Esophagus squamous epithelium (tissue), 5 donors: Measurements from ENCODE around the gene CD8A. TPM values are rescaled to one million over a fixed set of nuclear protein-coding genes. Genes with fewer than 3 reads are reported as not detected.
A peak's percentile ranks its signal among the peaks of the same experiment; 100 is the strongest.

Source experiments
- DNase-seq: peaks from one replicate; lab custom pipeline; 2025; lab: John Stamatoyannopoulos, UW
- H3K27ac ChIP-seq, 4 donors: fragments of 200-600 bp; sonication (generic); one replicate each; pipeline ENCODE4 v1.5.1; 2016 to 2019; ENCODE audit warnings: mild to moderate bottlenecking in 1 of 4
- H3K27me3 ChIP-seq, 4 donors: fragments of 200-600 bp; sonication (generic); 1 replicate in 3 of 4; 2 replicates in 1 of 4; pipeline versions ENCODE4 v1.5.1 to v1.6.0; 2017 to 2021; ENCODE audit warnings: antibody characterized with exemption in 1 of 4
- H3K36me3 ChIP-seq, 3 donors: fragments of 200-600 bp; sonication (generic); one replicate each; pipeline ENCODE4 v1.5.1; 2016 to 2019
- H3K4me1 ChIP-seq, 3 donors: fragments of 200-600 bp; sonication (generic); one replicate each; pipeline ENCODE4 v1.5.1; 2017 to 2019
- H3K4me3 ChIP-seq, 4 donors: fragments of 200-600 bp; sonication (generic); 1 replicate in 3 of 4; 2 replicates in 1 of 4; pipeline ENCODE4 v1.5.1; 2016 to 2019; ENCODE audit warnings: mild to moderate bottlenecking in 2 of 4, moderate library complexity in 1 of 4
- H3K9me3 ChIP-seq, 3 donors: fragments of 200-600 bp; sonication (generic); one replicate each; pipeline ENCODE4 v1.5.1; 2016 to 2019
- POLR2A ChIP-seq, 4 donors: fragments of 450-650 bp; IDR thresholded peaks; one replicate each; pipeline ENCODE4 v1.6.1; 2017; ENCODE audit warnings: antibody characterized with exemption in 4 of 4, mild to moderate bottlenecking in 4 of 4, moderate library complexity in 3 of 4
- WGBS, 2 donors: methylation state at CpG; one replicate each; pipeline ENCODE4 v1.1.5; 2018; 5-methylcytosine and 5-hydroxymethylcytosine counted together
- intact Hi-C: fragments of 100-400 bp; cut with DNase I; formaldehyde crosslinking; loops from one replicate; pipeline ENCODE4 v1.15.0; 2022
- total RNA-seq, 4 donors: library from RNA; depleted of rRNA; stranded (reverse); fragments of >200 nt; gene quantifications; one replicate each; pipeline ENCODE4 v1.1.0, GENCODE V29; 2016
- TF ChIP-seq, protein P1 (sequence below), 6 experiments: fragments of 450-650 bp in 4 of 6; fragments of 200-600 bp in 2 of 6; sonication (generic) in 2 of 6; IDR thresholded peaks; one replicate each; pipeline ENCODE4 v1.5.1; 2016 to 2019; ENCODE audit warnings: antibody characterized with exemption in 6 of 6, mild to moderate bottlenecking in 4 of 6, moderate library complexity in 4 of 6
- donor health status: DM: yes; HTN: yes; CAD: no.

The CD8A gene
- total RNA-seq, 4 donors from 2014 or later: 1.6 to 6.5 (median 3.3) TPM; not detected in 1

DNA sequence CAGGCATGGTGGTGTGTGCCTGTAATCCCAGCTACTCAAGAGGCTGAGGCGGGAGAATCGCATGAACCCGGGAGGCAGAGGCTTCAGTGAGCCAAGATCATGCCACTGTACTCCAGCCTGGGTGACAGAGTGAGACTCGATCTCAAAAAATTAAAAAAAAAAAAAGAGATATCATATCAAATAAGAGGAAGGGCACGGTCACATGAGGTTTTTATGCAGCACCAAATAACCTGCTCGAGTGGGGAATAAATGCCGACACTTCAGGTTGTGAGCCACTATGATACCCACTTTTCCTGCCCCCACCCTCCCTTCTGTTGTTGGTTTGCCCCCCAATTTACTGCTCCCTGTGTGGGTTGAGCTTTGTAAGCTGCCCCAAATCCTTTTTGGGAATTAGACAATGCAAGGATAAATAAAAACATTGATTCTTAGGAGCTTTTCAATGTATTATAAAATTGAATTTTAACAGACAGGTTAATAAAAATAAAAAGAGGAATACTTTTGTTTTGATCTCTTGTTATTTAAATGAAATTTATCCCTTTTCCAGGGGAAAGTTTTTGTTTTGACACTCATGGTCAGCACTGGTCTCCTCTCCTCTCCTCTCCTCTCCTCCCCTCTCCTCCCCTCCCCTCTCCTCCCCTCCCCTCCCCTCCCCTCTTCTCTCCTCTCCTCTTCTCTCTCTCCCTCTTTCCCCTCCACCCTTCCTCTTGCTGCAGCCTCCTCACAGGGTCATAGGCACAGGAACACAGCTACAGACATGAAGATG, 41.8 kb upstream of the CD8A start:
- WGBS, 2 donors: 66 to 85% methylated on average over 7 of the region's 7 CpGs
- DNase-seq: no peak

DNA sequence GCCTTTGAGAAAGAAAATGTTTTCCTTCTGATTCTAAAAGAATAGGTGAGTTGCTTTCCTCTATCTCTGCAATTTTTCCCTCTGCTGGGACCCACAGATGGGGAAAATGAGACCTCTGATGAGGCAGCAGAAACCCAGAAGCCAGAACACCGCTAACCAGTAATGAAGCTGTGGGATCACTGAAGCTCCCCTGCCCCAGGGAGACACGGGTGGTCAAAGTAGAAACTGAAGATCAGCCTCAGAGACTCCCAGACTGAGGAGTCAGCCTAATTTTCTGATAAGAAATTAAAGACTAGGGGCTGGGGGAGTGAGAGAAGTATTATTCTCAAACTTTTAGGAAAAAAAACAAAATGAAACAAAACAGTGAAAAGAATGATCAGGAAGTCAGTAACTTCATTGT, 40.8 kb upstream of the CD8A start:
- TF ChIP-seq, protein P1, sequence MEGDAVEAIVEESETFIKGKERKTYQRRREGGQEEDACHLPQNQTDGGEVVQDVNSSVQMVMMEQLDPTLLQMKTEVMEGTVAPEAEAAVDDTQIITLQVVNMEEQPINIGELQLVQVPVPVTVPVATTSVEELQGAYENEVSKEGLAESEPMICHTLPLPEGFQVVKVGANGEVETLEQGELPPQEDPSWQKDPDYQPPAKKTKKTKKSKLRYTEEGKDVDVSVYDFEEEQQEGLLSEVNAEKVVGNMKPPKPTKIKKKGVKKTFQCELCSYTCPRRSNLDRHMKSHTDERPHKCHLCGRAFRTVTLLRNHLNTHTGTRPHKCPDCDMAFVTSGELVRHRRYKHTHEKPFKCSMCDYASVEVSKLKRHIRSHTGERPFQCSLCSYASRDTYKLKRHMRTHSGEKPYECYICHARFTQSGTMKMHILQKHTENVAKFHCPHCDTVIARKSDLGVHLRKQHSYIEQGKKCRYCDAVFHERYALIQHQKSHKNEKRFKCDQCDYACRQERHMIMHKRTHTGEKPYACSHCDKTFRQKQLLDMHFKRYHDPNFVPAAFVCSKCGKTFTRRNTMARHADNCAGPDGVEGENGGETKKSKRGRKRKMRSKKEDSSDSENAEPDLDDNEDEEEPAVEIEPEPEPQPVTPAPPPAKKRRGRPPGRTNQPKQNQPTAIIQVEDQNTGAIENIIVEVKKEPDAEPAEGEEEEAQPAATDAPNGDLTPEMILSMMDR (IDR thresholded peaks at IDR 0.05): no peak
- TF ChIP-seq POLR2A (IDR thresholded peaks at IDR 0.05): no peak
- DNase-seq: no peak
- H3K9me3 ChIP-seq: no peaks in the 10 kb centered on the region
- 57 to 72% methylated on average over 2 of the region's 2 CpGs for WGBS, 2 donors
- no peak overlapping the region for H3K27ac ChIP-seq
- no peaks in the 10 kb centered on the region for H3K36me3 ChIP-seq
- no peaks in the 10 kb centered on the region for H3K27me3 ChIP-seq
- H3K4me3 ChIP-seq: no peak overlapping the region
- intact Hi-C loops: no loop called here
- peaks cover 0 to 2% (median 0%) of the 10 kb centered on the region in 3 donors for H3K4me1 ChIP-seq

More for the DNA sequence above, 41.8 kb upstream of the CD8A start:
- no peaks in the 10 kb centered on the region for H3K36me3 ChIP-seq
- H3K9me3 ChIP-seq: no peaks in the 10 kb centered on the region
- peaks cover 0 to 9% (median 0%) of the 10 kb centered on the region in 3 donors for H3K4me1 ChIP-seq
- no peaks in the 10 kb centered on the region for H3K27me3 ChIP-seq
- TF ChIP-seq, protein P1 (IDR thresholded peaks at IDR 0.05): no peak
- TF ChIP-seq POLR2A (IDR thresholded peaks at IDR 0.05): no peak
- intact Hi-C loops: no loop called here
- H3K4me3 ChIP-seq: no peak overlapping the region
- no peak overlapping the region for H3K27ac ChIP-seq

DNA sequence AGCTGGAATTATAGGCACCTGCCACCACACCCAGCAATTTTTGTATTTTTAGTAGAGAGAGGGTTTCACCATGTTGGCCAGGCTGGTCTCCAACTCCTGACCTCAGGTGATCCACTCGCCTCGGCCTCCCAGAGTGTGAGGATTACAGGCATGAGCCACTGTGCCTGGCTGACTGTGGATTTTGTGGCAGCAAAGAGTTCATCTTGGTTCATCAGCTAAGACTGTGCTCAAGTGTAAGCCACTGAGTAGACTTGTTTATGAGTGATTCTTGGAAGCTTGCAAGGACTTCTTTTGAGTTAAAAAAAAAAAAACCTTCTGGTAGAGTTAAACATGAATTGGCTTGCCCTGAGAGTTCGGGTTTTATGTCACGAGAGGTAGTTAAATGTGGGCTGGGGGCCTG, 36.2 kb upstream of the CD8A start:
- DNase-seq: no peak
- intact Hi-C loops: no loop called here
- TF ChIP-seq, protein P1 (IDR thresholded peaks at IDR 0.05): no peak
- no peak for TF ChIP-seq POLR2A (IDR thresholded peaks at IDR 0.05)
- Histone ChIP-seq H3K27ac (no peak overlapping the region), H3K4me1 (no peaks in the 10 kb centered on the region), H3K27me3 (peaks cover 0 to 11% (median 0%) of the 10 kb centered on the region in 4 donors), H3K36me3 (no peaks in the 10 kb centered on the region), H3K4me3 (no peak overlapping the region), H3K9me3 (no peaks in the 10 kb centered on the region)
- 52 to 84% methylated on average over 2 to 4 of the region's 4 CpGs for WGBS, 2 donors

DNA sequence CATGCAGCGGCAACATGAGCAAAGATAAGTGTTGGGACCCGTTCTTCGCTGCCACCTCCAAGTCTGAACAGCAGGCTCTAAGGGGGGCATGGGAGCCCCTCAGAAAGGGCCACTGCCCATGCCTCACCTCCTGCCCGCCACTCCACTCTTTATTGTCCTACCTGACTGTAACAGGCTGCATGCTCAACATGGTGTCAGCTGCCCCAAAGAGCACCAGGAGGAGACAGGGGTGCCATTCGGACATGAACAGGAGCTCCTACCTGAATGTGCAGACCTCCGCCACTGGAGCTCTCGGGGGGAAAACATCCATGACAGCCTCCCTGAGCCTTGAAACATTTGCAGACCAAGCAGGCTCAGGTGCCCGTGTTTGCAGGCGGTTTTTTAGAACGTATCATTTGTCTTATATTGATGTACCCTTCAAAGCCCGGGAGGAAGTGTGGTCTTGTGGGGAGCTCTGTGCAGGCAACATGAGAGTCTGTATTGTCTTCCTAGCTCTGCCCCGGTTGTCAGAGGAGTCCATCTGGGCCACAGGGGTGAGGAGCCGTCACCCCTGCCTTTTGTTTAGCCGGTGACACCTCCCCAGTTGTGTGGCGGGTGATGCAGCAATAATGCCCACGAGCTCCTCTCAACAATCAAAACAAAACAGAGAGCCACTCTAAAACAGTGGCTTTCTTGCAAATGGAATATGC, 35.1 kb upstream of the CD8A start:
- 73 to 80% methylated on average over 10 to 12 of the region's 16 CpGs for WGBS, 2 donors
- Histone ChIP-seq H3K27ac (peak overlapping the region in 1 of 4 donors; percentile 23), H3K36me3 (no peaks in the 10 kb centered on the region), H3K9me3 (no peaks in the 10 kb centered on the region), H3K4me1 (peaks cover 0 to 6% (median 0%) of the 10 kb centered on the region in 3 donors), H3K4me3 (peak overlapping the region in 1 of 4 donors; percentile 26), H3K27me3 (peaks cover 0 to 11% (median 0%) of the 10 kb centered on the region in 4 donors)
- DNase-seq: no peak
- intact Hi-C loops: no loop called here
- TF ChIP-seq, protein P1 (IDR thresholded peaks at IDR 0.05): no peak
- TF ChIP-seq POLR2A (IDR thresholded peaks at IDR 0.05): no peak
